ENCODE results near the gene TMEM117.

Gene TMEM117

DNA sequence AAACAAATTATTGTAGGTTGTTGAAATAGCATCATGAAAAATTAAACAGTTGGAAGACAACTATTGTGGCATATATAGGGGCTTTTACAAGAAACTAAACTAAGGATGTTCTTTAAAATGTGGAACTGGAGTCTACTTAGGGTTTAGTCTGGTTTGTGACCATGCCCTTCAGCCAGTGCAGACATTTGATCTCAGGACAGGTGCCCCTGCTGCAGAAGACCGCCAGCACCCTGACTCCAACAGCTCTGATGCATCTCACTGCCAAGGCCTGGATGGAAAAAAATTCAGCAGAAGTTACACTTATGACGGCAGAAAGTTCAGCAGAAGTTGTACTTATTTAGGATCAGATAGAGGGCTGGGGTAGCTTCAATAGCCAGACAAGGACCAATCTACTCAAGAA, 51.5 kb downstream of the TMEM117 start:
- peaks cover under 1% of the 10 kb centered on the region for H3K9me3 Mint-ChIP-seq (ENCODE audit: low read depth)
- H3K27me3 Mint-ChIP-seq = no peaks in the 10 kb centered on the region
- H3K36me3 Mint-ChIP-seq = peaks cover 6% of the 10 kb centered on the region
- no peak overlapping the region for H3K27ac Mint-ChIP-seq
- no peak overlapping the region for H3K4me3 Mint-ChIP-seq
- no peaks in the 10 kb centered on the region for H3K4me1 Mint-ChIP-seq (ENCODE audit: low read depth)

DNA sequence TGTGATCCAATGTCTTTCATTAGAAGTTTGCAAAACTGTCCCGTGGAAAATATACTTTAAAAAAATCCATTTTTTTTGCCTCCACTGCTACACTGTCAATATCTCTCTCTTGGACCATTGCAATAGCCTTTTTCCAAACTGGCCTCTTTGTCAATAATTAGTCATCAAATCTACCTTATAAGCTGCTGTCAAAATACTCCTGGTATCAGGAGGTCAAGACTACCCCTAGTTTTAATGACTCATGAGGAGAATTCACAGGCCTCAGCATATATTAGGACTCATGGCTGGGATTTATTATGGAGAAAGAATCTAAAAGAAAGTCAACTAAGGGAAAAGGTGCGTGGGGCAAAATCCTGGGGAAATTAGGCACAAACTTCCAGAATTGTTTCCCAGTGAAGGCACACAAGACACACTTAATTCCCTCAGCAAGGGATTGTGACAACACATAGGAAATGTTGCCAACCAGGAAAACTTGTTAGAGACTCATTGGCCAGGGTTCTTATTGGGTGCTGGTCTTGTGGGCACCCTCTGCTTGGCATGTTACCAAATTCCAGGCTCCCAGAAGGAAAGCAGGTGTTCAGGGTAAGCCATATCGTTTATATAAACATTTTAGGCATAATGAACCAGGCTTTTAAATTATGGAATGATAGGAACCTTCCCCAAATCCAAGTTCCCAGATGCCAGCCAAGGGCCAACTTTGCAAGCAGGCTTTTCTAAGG, 56.1 kb downstream of the TMEM117 start:
- Mint-ChIP-seq H3K27ac (no peak overlapping the region), H3K9me3 (ENCODE audit: low read depth) (peaks cover 5% of the 10 kb centered on the region), H3K36me3 (peaks cover 11% of the 10 kb centered on the region), H3K27me3 (no peaks in the 10 kb centered on the region), H3K4me3 (no peak overlapping the region), H3K4me1 (ENCODE audit: low read depth) (no peaks in the 10 kb centered on the region)

DNA sequence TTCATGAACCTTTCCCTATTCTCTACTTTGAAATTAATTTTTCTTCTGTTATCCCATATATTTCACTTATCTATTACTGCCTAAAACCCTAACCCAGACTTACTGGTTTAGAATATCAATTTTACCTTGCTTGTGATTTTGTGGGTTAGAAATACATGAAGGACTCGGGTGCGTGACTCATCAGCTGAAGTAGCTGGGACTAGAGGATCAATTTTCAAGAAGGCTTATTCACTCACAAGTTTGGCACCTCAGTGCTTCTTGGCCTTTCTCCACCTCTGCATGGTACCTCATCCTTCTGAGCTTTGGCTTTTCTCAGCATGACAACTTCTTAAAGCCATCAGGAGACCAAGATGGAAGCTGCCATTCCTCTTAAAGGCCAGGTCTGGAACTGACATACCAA, 57.8 kb downstream of the TMEM117 start:
- Mint-ChIP-seq H3K36me3 (peaks cover 10% of the 10 kb centered on the region), H3K27ac (no peak overlapping the region), H3K27me3 (no peaks in the 10 kb centered on the region), H3K9me3 (ENCODE audit: low read depth) (peaks cover 5% of the 10 kb centered on the region), H3K4me3 (no peak overlapping the region), H3K4me1 (ENCODE audit: low read depth) (no peaks in the 10 kb centered on the region)

DNA sequence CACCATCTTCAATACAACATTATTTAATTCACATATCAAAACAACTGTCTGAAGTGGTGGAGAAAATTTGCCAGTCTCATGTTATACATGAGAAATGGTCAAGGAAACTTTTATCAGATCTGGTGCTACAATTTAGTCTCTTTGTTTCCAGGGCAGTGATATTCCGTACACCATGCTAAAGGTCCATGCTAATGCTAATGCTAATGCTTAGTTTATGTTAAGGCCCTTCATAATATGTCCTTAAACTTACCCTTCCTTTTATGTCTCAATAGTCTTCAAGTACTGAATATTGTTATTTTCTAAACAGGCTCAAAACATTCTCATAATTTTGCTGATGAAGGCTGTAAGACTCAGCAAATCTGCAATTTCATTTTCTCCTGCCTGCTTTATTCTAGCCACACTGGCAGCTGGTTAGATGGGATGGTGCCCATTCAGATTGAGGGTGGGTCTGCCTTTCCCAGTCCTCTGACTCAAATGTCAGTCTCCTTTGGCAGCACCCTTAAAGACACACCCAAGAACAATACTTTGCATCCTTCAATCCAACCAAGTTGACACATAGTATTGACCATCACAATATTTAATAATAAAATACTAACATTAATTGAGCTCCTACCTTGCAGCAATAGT, 59.8 kb downstream of the TMEM117 start:
- Mint-ChIP-seq H3K27ac (no peak overlapping the region), H3K36me3 (peaks cover 10% of the 10 kb centered on the region), H3K9me3 (ENCODE audit: low read depth) (peaks cover 5% of the 10 kb centered on the region), H3K27me3 (no peaks in the 10 kb centered on the region), H3K4me1 (ENCODE audit: low read depth) (no peaks in the 10 kb centered on the region), H3K4me3 (no peak overlapping the region)

DNA sequence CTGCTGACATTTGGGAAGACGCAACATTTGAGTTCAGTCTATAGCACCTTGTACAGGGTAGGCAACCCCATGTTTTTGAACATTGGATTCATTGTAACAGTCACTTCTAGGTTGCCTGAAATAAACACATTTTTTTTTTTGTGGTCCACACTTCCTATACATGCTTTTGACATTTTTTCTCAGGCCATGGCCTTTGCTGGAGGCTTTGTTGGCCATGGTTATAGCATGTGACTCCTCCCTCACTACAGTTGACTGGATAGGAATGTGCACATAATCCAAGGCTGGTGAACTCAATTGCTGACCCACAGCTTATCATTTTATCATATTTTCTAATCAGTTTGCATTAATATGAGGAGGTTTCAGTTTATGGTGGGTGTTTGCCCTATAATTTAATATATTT, 60.6 kb downstream of the TMEM117 start:
- H3K4me1 Mint-ChIP-seq (ENCODE audit: low read depth) = no peaks in the 10 kb centered on the region
- H3K4me3 Mint-ChIP-seq = no peak overlapping the region
- H3K36me3 Mint-ChIP-seq = peaks cover 8% of the 10 kb centered on the region
- H3K27me3 Mint-ChIP-seq = no peaks in the 10 kb centered on the region
- H3K9me3 Mint-ChIP-seq (ENCODE audit: low read depth) = peaks cover 5% of the 10 kb centered on the region
- H3K27ac Mint-ChIP-seq = no peak overlapping the region

DNA sequence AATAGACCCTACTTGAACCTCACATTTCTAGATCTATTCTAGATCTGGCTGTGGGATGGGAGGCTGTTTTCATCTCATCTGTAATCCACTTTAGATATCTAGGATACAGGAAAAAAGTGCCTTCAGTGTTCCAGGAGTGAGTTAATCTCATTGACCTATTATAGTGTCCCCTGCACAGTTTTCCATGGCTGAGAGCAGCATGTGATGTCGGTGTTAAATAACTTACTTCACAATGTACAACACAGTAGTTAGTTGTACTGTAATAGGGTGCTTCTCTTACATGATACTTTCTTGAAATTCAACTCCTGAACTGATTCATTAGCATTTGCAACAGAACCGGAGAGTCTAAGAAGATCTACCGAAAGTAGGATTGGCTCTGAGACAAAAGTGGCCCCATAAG, 62.6 kb downstream of the TMEM117 start:
- H3K4me1 Mint-ChIP-seq (ENCODE audit: low read depth) = peaks cover 2% of the 10 kb centered on the region
- H3K36me3 Mint-ChIP-seq = peaks cover 3% of the 10 kb centered on the region
- H3K4me3 Mint-ChIP-seq = no peak overlapping the region
- no peaks in the 10 kb centered on the region for H3K9me3 Mint-ChIP-seq (ENCODE audit: low read depth)
- no peaks in the 10 kb centered on the region for H3K27me3 Mint-ChIP-seq
- no peak overlapping the region for H3K27ac Mint-ChIP-seq

DNA sequence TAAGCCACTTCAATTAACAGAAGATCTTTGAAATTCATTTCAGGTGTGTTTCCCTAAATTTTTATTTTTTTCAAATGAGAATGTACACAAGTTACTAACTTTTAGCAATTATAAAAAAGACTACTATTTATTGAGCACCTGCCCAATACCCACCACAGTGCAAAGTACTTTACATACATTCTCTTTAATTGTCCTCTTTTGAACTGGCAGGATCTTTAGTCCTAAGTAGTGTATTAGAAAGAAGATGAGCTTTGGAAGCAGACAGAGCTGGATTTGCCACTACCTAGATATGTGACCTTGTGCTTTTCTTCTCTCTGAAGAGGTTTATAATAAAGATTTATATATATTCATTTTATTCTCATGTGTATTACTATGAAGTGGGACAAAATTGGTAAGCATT, 63.7 kb downstream of the TMEM117 start:
- Mint-ChIP-seq H3K9me3 (ENCODE audit: low read depth) (no peaks in the 10 kb centered on the region), H3K27ac (no peak overlapping the region), H3K27me3 (no peaks in the 10 kb centered on the region), H3K36me3 (peaks cover 3% of the 10 kb centered on the region), H3K4me1 (ENCODE audit: low read depth) (peaks cover 2% of the 10 kb centered on the region), H3K4me3 (no peak overlapping the region)

DNA sequence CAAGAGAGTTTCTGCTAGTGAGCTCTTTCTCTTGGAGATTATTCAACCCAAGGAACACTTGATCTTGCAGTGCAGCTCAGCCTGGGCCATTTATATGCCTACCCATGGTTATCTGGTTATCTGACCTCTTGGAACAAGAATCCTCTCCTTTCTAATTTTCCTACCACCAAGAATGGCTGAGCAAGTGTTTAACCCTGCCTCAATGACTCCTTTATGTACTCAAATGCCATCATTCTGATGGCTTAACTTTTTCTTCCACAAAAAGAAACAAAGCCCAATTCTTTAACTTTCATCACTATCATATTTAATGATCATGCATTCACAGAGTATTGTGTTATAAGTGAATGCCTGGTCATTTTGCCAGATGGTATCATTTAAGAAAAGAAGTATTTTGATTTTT, 67.8 kb downstream of the TMEM117 start:
- H3K27ac Mint-ChIP-seq = no peak overlapping the region
- H3K36me3 Mint-ChIP-seq = peaks cover 3% of the 10 kb centered on the region
- H3K27me3 Mint-ChIP-seq = no peaks in the 10 kb centered on the region
- H3K9me3 Mint-ChIP-seq (ENCODE audit: low read depth) = no peaks in the 10 kb centered on the region
- peaks cover 2% of the 10 kb centered on the region for H3K4me1 Mint-ChIP-seq (ENCODE audit: low read depth)
- no peak overlapping the region for H3K4me3 Mint-ChIP-seq

DNA sequence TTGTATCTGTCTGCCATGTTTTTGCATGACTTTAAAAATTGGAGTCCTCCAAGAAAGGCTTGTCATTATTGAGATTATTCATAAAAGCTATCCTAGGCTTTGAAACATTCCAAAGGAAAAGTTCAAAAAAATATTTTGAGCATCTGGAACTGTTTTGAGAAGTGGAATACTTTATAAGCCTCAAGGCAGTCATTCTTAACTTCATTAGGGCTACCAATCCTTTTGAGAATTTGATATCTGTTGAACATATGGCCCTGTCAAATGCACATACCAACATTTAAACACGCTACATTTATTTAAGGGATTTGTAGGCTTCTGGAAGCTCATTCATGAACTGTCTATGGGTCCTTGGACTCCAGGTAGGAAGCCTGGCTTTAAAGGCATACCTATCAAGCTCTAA, 77.0 kb downstream of the TMEM117 start:
- Mint-ChIP-seq H3K9me3 (ENCODE audit: low read depth) (no peaks in the 10 kb centered on the region), H3K4me3 (no peak overlapping the region), H3K36me3 (no peaks in the 10 kb centered on the region), H3K4me1 (ENCODE audit: low read depth) (no peaks in the 10 kb centered on the region), H3K27me3 (no peaks in the 10 kb centered on the region), H3K27ac (no peak overlapping the region)

DNA sequence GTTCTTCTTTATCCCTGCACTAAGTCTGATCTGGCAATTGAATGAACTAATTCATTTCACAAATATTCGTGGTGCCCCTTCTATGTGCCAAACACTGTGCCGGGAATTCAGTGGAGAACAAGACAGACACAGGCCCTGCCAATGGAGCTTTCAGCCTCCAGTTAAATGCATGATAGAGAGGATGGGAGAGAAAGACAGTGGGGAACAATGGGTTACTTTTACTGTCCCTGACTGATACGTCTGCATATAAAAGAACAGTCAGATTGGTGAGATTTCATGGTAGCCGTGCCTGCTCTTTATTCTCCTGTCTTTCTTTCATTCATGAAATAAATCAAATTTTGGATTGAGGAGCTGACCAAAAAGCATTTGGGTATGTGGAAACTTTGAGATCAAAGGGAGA, 78.5 kb downstream of the TMEM117 start:
- Mint-ChIP-seq H3K4me1 (ENCODE audit: low read depth) (no peaks in the 10 kb centered on the region), H3K4me3 (no peak overlapping the region), H3K27me3 (no peaks in the 10 kb centered on the region), H3K36me3 (no peaks in the 10 kb centered on the region), H3K9me3 (ENCODE audit: low read depth) (no peaks in the 10 kb centered on the region), H3K27ac (no peak overlapping the region)

DNA sequence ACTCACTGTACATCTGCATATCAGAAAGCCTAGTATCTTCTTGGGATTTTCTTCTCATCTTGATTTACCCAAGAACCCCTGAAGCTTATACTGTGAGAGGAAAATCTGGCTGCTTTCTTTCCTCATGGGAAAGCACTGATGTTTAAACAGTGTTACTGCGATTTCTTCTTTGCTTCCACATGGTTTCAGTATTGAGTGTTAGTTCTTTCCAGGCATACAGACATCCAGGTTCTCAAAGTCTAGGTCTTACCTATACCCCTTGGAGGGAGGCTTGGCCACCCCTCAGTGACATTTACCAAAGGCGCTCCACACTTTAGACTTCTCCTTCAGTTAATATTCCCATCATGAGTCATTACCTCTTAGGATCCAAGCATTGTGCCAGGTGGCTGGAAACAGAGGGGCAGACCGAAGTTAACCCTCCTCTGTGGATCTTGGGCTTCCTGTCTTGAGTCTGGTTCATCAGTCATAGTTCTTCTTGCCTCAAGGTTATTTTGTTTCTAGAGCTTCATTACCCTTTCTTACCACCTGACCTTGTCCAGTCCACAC, 79.1 kb downstream of the TMEM117 start:
- H3K27ac Mint-ChIP-seq = no peak overlapping the region
- no peaks in the 10 kb centered on the region for H3K36me3 Mint-ChIP-seq
- H3K4me1 Mint-ChIP-seq (ENCODE audit: low read depth) = no peaks in the 10 kb centered on the region
- no peaks in the 10 kb centered on the region for H3K27me3 Mint-ChIP-seq
- no peaks in the 10 kb centered on the region for H3K9me3 Mint-ChIP-seq (ENCODE audit: low read depth)
- no peak overlapping the region for H3K4me3 Mint-ChIP-seq

DNA sequence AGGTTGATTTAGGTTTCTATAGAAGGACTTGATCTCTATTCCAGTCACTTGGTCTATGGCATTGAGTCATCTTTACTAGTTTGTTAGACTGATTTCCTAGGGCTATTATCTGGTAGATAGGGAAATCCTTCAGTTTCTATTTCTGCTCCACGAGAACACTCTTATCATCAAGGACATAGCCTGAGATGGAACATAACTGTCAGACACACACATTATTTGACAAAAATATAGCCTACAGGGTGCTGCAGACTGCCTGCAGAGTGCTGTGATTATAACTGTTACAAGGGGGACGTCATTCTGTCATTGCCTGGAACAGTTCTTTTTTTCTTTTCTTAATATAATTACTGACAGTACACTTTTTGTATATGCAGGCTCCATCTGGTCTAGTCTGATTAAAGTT, 82.0 kb downstream of the TMEM117 start:
- no peak overlapping the region for H3K4me3 Mint-ChIP-seq
- no peaks in the 10 kb centered on the region for H3K27me3 Mint-ChIP-seq
- H3K36me3 Mint-ChIP-seq = no peaks in the 10 kb centered on the region
- no peaks in the 10 kb centered on the region for H3K9me3 Mint-ChIP-seq (ENCODE audit: low read depth)
- H3K27ac Mint-ChIP-seq = no peak overlapping the region
- no peaks in the 10 kb centered on the region for H3K4me1 Mint-ChIP-seq (ENCODE audit: low read depth)

DNA sequence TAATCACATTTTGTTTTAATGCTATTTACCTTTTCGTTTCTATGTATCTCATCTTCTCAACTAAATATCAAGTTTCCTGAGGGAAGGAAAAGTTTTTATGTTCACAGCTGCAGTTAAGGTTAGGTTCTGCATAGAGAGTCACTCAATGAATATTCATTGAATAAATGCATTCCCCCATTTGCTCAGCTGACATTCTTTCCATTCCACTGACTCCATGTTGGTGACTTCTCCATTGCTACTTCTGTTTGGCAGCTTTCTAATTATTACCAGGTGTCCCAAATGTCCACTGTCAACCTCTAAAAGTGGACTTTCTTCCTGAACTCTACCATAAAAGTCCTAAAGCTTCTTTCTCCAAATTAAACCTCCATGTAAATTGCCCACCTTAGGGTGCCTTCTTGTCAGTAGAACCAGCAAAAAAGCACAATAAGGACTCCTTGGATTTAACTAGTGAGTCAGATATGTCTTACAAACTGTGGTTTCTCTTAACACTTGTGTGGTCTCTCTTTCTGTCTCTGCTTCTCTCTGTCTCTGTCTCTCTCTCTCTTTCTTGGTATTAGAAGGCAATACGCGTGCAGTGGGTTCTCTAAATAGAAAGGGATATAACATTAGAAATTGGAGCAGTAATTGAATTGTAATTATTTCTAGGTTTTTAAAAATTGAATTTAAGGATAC, 85.9 kb downstream of the TMEM117 start:
- Mint-ChIP-seq H3K27me3 (no peaks in the 10 kb centered on the region), H3K9me3 (ENCODE audit: low read depth) (no peaks in the 10 kb centered on the region), H3K27ac (no peak overlapping the region), H3K4me1 (ENCODE audit: low read depth) (no peaks in the 10 kb centered on the region), H3K36me3 (peaks cover 6% of the 10 kb centered on the region), H3K4me3 (no peak overlapping the region)

DNA sequence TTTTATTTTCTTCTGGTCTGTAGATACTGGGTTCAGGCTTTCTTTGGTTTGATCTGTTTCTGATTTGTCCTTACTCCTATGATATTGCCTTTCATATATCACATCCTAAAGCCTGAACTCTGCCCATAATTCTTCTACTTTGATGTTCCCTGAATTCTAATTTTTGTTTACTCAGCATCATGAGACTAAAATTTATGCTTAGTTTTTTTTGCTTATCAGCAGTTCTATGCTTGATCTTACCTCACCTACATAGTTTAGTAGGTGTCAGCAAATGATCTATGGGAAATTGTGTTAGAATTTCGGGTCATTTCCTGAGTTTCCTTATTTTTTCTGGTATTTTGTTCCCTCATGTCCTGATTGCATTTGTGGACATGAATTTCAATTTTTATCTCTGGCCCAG, 94.2 kb downstream of the TMEM117 start:
- Mint-ChIP-seq H3K27me3 (no peaks in the 10 kb centered on the region), H3K4me1 (ENCODE audit: low read depth) (no peaks in the 10 kb centered on the region), H3K27ac (no peak overlapping the region)

DNA sequence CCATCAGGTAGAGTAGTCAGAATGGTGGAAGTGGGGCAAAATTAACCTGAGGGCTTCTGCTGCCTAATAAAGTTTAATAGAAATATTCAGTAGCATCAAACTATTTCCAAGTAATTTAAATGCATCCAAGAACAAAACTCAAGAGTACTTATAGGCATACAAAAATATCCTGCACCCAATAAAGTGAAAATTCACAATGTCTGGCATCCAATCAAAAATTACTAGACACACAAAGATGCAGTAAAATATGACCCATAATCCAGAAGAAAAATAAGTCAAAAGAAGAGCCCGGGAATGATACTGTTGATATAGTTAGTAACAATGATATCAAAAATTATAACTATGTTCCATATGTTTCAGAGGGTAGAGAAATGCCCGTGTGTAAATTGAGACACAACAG, 95.3 kb downstream of the TMEM117 start:
- no peak overlapping the region for H3K4me3 Mint-ChIP-seq
- no peak overlapping the region for H3K27ac Mint-ChIP-seq
- H3K4me1 Mint-ChIP-seq (ENCODE audit: low read depth) = no peaks in the 10 kb centered on the region
- H3K9me3 Mint-ChIP-seq (ENCODE audit: low read depth) = peaks cover 22% of the 10 kb centered on the region
- H3K27me3 Mint-ChIP-seq = no peaks in the 10 kb centered on the region
- peaks cover 20% of the 10 kb centered on the region for H3K36me3 Mint-ChIP-seq

More for the DNA sequence above, 94.2 kb downstream of the TMEM117 start:
- Mint-ChIP-seq H3K9me3 (ENCODE audit: low read depth) (peaks cover 22% of the 10 kb centered on the region), H3K36me3 (peaks cover 20% of the 10 kb centered on the region), H3K4me3 (no peak overlapping the region)

All from activated naive CD8-positive, alpha-beta T cell (primary cell).